Natural killer cell (primary cell): Measurements from ENCODE around the gene MAGED1. TPM values are rescaled to one million over a fixed set of nuclear protein-coding genes. Genes with fewer than 3 reads are reported as not detected.

Experiments used
- ATAC-seq, 3 donors: fragments of 150-1000 bp in 2 of 3; fragments of 200-7000 bp in 1 of 3; cut with Tn5 transposase; 1 replicate in 1 of 3; 2 replicates in 2 of 3; pipeline ENCODE4 v1.10.0; 2021; ENCODE audit warnings: mild to moderate bottlenecking in 2 of 3, moderate library complexity in 2 of 3
- DNase-seq, 2 donors: peaks; one replicate each; pipeline versions ENCODE4 v3.0.0 to v3.0.0-alpha.2; 2013 to 2021; ENCODE audit warnings: mixed read lengths in 1 of 2
- H3K27ac ChIP-seq: one replicate; pipeline ENCODE4 v1.5.1; 2013; ENCODE audit warnings: mild to moderate bottlenecking, low read length
- H3K27me3 ChIP-seq: one replicate; pipeline ENCODE4 v1.6.1; 2013; ENCODE audit warnings: low read length; ENCODE audit not compliant: control insufficient read depth, insufficient read depth
- H3K36me3 ChIP-seq: one replicate; pipeline ENCODE4 v1.6.1; 2013; ENCODE audit warnings: low read length; ENCODE audit not compliant: control insufficient read depth, insufficient read depth
- H3K4me1 ChIP-seq: one replicate; pipeline ENCODE4 v1.6.1; 2013; ENCODE audit warnings: low read length; ENCODE audit not compliant: control insufficient read depth, insufficient read depth
- H3K4me3 ChIP-seq: one replicate; pipeline ENCODE4 v1.5.1; 2013; ENCODE audit warnings: low read length
- H3K9me3 ChIP-seq: one replicate; pipeline ENCODE4 v1.6.1; 2013; ENCODE audit warnings: low read length; ENCODE audit not compliant: control insufficient read depth, insufficient read depth
- H3K27ac Mint-ChIP-seq, 2 donors: one replicate each; pipeline ENCODE4 v1.8.0; 2022; ENCODE audit warnings: mild to moderate bottlenecking in 2 of 2, mixed read lengths in 2 of 2, moderate library complexity in 1 of 2
- H3K27me3 Mint-ChIP-seq, 2 donors: one replicate each; pipeline ENCODE4 v1.8.0; 2022; ENCODE audit warnings: low read depth in 2 of 2, mixed read lengths in 2 of 2
- H3K36me3 Mint-ChIP-seq: one replicate; pipeline ENCODE4 v1.8.0; 2022; ENCODE audit warnings: mixed read lengths
- H3K4me1 Mint-ChIP-seq, 2 donors: one replicate each; pipeline ENCODE4 v1.8.0; 2022; ENCODE audit warnings: mixed read lengths in 2 of 2
- H3K4me3 Mint-ChIP-seq: one replicate; pipeline ENCODE4 v1.8.0; 2022; ENCODE audit warnings: mild to moderate bottlenecking, moderate library complexity, mixed read lengths
- H3K9me3 Mint-ChIP-seq, 2 donors: one replicate each; pipeline ENCODE4 v1.8.0; 2022; ENCODE audit warnings: mixed read lengths in 2 of 2
- WGBS: methylation state at CpG from one replicate; pipeline ENCODE4 v1.1.7; 2013; ENCODE audit warnings: missing lambda C conversion rate; ENCODE audit not compliant: insufficient coverage; 5-methylcytosine and 5-hydroxymethylcytosine counted together
- intact Hi-C: fragments of 100-400 bp; cut with micrococcal nuclease; formaldehyde crosslinking; loops from one replicate; pipeline ENCODE4 v1.14.2; 2022
- total RNA-seq, 4 donors: library from RNA; stranded (reverse); fragments of 120-200 nt in 1 of 4; gene quantifications; one replicate each; pipeline versions ENCODE4 v1.2.3 to v1.2.4, GENCODE V29; 2013 to 2022
- TF ChIP-seq, protein P1 (sequence below): fragments of 200-600 bp; IDR thresholded peaks from one replicate; pipeline ENCODE4 v1.8.0; 2022; ENCODE audit warnings: antibody characterized with exemption

MAGED1 gene
- total RNA-seq, 3 donors from 2014 or later (not counting 1 experiment from before 2014, with no cell fraction given): 36.8 to 39.0 (median 37.0) TPM

- DNase-seq (no peak), ATAC-seq (no peak)
- Mint-ChIP-seq H3K4me1 (peaks cover 0 to 15% of the 10 kb centered on the region in 2 donors), H3K27me3 (no peaks in the 10 kb centered on the region), H3K4me3 (no peak overlapping the region), H3K36me3 (no peaks in the 10 kb centered on the region), H3K27ac (no peak overlapping the region), H3K9me3 (no peaks in the 10 kb centered on the region)
- H3K27me3 ChIP-seq: no peaks in the 10 kb centered on the region
- no peaks in the 10 kb centered on the region for H3K9me3 ChIP-seq
- H3K36me3 ChIP-seq: no peaks in the 10 kb centered on the region
- H3K27ac ChIP-seq: no peak overlapping the region
- TF ChIP-seq, protein P1, sequence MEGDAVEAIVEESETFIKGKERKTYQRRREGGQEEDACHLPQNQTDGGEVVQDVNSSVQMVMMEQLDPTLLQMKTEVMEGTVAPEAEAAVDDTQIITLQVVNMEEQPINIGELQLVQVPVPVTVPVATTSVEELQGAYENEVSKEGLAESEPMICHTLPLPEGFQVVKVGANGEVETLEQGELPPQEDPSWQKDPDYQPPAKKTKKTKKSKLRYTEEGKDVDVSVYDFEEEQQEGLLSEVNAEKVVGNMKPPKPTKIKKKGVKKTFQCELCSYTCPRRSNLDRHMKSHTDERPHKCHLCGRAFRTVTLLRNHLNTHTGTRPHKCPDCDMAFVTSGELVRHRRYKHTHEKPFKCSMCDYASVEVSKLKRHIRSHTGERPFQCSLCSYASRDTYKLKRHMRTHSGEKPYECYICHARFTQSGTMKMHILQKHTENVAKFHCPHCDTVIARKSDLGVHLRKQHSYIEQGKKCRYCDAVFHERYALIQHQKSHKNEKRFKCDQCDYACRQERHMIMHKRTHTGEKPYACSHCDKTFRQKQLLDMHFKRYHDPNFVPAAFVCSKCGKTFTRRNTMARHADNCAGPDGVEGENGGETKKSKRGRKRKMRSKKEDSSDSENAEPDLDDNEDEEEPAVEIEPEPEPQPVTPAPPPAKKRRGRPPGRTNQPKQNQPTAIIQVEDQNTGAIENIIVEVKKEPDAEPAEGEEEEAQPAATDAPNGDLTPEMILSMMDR: no peak
- intact Hi-C loops: no loop called here
- 100% methylated on average over 1 of the region's 1 CpG for WGBS
- H3K4me1 ChIP-seq: no peaks in the 10 kb centered on the region
- H3K4me3 ChIP-seq: no peak overlapping the region
Observed at GRCh38 chrX:51878056-51878455, 15.4 kb upstream of the MAGED1 start.

DNA sequence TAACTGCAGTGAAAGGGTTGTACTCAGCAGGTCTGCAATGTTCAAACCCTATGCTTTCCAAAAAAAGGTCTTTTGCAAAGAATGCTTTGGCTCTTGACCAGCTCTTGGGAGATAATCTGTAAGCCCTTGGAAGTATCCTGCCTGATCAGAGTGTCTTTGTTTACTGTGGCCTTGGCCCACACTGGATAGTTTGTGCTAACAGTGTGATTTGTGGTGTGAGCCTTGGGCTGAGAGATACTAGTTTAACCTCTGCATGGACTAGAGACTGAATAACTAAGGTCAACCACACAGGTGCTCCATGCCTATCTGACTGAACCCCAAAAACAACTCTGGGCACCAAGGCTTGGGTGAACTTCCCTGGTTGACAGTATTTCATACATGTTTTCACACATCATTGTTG is 3.6 kb upstream of the MAGED1 start:
- no peaks in the 10 kb centered on the region for H3K36me3 ChIP-seq
- Mint-ChIP-seq H3K4me1 (peaks cover 0 to 21% of the 10 kb centered on the region in 2 donors), H3K4me3 (no peak overlapping the region), H3K27me3 (no peaks in the 10 kb centered on the region), H3K9me3 (no peaks in the 10 kb centered on the region), H3K36me3 (no peaks in the 10 kb centered on the region), H3K27ac (no peak overlapping the region)
- H3K27me3 ChIP-seq: no peaks in the 10 kb centered on the region
- H3K4me1 ChIP-seq: peaks cover 25% of the 10 kb centered on the region
- TF ChIP-seq, protein P1: no peak
- DNase-seq (no peak), ATAC-seq (no peak)
- intact Hi-C loops: no loop called here
- H3K9me3 ChIP-seq: no peaks in the 10 kb centered on the region
- H3K27ac ChIP-seq: no peak overlapping the region
- no peak overlapping the region for H3K4me3 ChIP-seq

DNA sequence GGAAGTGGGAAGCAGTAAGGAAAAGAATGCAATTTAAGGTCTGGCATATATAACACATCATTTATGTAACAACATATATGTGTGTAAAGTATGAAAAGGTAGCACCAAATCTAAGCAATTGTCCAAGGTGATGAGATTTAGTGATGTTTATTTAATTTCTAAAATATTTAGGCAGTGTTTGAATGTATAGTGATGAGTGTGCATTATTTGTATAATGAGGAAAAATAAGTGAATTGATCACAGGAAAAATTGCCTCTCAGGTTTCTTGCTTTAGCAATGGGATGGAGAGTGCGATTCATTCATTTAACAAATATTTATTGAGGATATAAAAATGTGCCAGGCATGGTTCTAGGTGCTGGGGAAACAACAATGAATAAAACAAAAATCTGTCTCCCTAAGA is 2.2 kb upstream of the MAGED1 start:
- H3K27ac ChIP-seq: no peak overlapping the region
- H3K27me3 ChIP-seq: no peaks in the 10 kb centered on the region
- peaks cover 0 to 24% of the 10 kb centered on the region in 2 donors for H3K4me1 Mint-ChIP-seq
- TF ChIP-seq, protein P1: no peak
- DNase-seq: no peak
- H3K36me3 Mint-ChIP-seq: no peaks in the 10 kb centered on the region
- no peak overlapping the region for H3K4me3 ChIP-seq
- H3K9me3 ChIP-seq: no peaks in the 10 kb centered on the region
- no peaks in the 10 kb centered on the region for H3K9me3 Mint-ChIP-seq
- no peak overlapping the region for H3K4me3 Mint-ChIP-seq
- ATAC-seq: no peak
- no peaks in the 10 kb centered on the region for H3K36me3 ChIP-seq
- intact Hi-C loops: no loop called here
- H3K27ac Mint-ChIP-seq: peak overlapping the region; percentile 30 to 37
- peaks cover 33% of the 10 kb centered on the region for H3K4me1 ChIP-seq
- H3K27me3 Mint-ChIP-seq: no peaks in the 10 kb centered on the region
- WGBS: no CpG with 5 or more reads among the region's 1 CpG

DNA sequence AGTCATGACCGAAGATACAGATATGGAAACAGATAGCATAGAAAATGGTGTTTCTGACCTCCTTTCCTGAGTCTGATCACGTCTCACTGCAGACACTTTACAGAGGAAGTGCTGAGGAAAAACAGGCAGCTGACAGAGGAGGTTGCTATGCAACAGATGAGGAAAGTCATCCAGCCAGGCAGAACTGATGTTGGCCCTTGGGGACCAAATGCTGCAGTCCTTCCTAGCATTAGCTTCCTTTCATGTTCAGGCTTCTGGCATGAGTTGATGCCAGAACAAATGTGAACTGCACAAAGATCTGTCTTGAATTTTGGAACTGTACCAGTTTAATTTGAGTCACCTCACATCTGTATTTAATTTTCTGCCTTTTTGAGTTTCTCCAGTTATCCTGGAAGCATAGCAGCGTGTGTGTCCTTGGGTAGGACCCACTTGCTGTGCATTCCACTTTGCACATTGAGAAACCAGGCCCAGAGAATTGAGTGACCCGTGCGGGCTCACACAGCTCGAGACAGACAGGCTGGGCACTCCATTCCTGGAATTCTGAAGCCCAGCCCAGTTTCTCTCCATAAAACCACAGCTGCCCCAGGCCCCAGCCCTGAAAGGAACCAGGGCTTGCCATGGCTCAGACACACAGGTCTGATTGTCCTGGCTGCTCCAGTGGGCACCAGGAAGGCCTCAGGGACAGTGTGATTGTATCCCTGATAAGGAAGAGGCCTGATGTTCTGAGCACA is 1.4 kb upstream of the MAGED1 start:
- H3K4me3 Mint-ChIP-seq: no peak overlapping the region
- H3K36me3 Mint-ChIP-seq: no peaks in the 10 kb centered on the region
- intact Hi-C loops: no loop called here

More for the DNA sequence above, 1.4 kb upstream of the MAGED1 start:
- DNase-seq (peak in 1 of 2 donors; percentile 17), ATAC-seq (no peak)
- Histone ChIP-seq H3K4me1 (peaks cover 33% of the 10 kb centered on the region), H3K36me3 (no peaks in the 10 kb centered on the region), H3K4me3 (no peak overlapping the region), H3K27me3 (no peaks in the 10 kb centered on the region), H3K27ac (peak overlapping the region; percentile 41), H3K9me3 (no peaks in the 10 kb centered on the region)
- 70% methylated on average over 6 of the region's 6 CpGs for WGBS
- no peaks in the 10 kb centered on the region for H3K9me3 Mint-ChIP-seq
- peaks cover 0 to 24% of the 10 kb centered on the region in 2 donors for H3K4me1 Mint-ChIP-seq
- H3K27ac Mint-ChIP-seq: peak overlapping the region; percentile 30 to 37
- TF ChIP-seq, protein P1: no peak
- no peaks in the 10 kb centered on the region for H3K27me3 Mint-ChIP-seq
